GM15510 (cell line): ENCODE data around the gene RABGGTA.

Source experiments
- POLR2A ChIP-seq: IDR thresholded peaks from 3 replicates; pipeline ENCODE4 v1.6.1; 2011; ENCODE audit warnings: borderline replicate concordance; ENCODE audit not compliant: insufficient read length; ENCODE audit errors: extremely low read depth

The RABGGTA gene

DNA sequence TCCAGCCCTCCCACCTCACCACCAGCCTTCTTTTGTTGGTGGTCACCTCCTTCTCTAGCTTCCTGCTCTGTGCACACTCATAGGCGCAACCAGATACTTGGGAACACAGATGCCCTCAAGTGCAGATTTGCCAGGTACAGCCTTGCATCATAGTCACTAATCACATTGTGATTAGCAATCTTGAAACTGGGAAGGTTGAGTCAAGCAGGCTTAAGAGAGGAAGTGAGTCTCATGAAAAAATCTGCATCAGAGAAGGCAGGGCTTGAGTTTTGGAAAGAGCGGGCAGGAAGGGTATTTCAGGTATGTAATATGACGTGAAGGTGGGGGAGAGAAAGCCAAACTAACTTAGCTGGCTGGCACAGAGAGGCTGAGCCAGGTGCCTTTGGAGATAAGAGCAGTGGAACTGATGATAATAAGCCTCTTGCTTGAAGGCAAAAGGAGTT, 2.7 kb upstream of the RABGGTA start:
- no peak for TF ChIP-seq POLR2A

DNA sequence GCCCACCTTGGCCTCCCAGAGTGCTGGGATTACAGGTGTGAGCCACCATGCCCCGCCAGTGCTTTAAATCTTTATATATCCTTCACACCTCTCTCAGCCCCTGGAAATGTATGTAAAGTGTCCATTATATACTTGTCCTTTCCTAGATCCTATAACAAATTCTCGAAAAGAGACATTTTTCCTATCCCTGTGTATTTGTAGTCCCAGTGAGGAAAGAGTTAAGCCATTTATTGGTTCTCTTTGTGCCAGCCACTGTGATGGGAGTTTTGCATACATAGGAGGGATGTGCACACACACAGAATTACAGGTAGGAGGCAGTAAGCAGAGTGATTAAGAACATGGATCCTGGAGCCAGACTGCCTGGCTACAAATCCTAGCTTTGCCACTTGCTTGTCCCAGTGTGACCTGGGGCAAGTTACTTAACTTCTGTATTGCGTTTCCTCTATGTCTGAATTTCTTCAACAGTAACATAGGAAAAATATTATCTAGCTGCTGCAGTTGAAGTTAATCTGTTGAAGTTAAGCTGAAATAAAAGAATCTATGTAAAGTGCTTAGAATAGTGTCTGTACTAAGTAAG, 2.1 kb upstream of the RABGGTA start:
- TF ChIP-seq POLR2A, result no peak

DNA sequence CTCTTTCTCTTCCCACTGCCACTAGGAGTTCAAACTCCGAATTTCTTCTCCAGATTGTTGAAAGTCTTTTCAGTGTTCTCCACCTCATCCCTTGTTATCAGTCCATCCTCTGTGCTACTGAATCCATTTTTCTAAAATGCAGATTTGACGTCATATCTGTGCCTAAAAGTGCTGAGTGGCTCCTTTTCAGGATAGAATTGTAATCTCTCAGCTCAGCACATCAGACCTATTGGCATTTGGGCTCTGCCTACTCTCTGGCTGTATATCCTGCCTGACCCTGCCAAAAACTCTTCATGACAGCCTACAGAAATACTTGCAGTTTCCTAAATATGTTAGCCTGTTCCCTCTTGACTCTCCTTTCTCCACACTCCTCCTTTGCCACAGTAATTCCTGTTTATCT, 1.1 kb upstream of the RABGGTA start:
- TF ChIP-seq POLR2A, result no peak

DNA sequence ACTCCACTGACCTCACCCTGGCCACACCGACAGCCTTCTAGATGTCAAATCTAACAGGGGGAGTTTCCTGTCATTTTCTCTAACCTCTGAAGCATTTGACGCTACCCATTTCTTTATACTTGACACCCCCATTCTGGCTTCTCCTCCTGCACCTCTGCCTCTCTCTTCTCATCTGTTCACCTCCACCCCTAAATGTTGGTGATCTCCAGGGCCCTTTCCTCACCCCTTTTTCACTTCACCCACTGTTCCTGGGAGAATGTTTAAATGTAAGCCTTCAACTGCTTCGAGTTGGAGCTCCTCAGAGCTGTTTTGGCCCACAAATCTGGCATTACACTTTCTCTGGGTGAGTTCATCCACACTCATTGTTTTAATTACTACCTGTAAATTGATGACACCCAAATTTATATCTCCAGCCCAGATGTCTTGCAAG, 452 bp upstream of the RABGGTA start:
- TF ChIP-seq POLR2A, result no peak

DNA sequence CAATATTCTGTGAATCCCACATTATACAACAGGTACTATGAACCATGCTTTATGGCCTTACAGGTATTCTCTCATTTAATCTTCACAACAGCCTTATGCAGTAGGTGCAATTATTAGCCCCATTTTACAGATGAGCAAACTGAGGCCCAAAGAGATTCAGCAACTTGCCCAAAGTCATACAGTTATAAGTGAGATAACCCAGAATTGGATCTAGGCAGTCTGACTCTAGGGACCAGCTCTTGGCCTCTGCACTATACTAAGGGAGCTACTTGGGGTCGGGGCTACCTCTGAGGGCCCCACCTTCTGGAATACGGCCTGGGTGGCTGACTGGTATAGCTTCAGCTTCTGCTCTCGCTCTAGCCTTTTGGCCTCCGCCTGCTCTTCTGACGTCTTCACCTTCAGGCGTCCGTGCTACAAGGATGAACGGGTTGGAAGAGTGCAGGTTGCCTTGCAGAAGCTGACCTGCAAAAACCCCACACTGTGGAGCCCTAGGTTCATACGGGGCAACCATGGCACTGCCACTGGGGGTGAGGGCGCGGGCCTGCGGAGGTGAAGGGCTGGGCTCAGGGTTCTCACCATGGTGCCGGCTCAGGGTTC, 762 bp downstream of the RABGGTA start:
- TF ChIP-seq POLR2A, result no peak

DNA sequence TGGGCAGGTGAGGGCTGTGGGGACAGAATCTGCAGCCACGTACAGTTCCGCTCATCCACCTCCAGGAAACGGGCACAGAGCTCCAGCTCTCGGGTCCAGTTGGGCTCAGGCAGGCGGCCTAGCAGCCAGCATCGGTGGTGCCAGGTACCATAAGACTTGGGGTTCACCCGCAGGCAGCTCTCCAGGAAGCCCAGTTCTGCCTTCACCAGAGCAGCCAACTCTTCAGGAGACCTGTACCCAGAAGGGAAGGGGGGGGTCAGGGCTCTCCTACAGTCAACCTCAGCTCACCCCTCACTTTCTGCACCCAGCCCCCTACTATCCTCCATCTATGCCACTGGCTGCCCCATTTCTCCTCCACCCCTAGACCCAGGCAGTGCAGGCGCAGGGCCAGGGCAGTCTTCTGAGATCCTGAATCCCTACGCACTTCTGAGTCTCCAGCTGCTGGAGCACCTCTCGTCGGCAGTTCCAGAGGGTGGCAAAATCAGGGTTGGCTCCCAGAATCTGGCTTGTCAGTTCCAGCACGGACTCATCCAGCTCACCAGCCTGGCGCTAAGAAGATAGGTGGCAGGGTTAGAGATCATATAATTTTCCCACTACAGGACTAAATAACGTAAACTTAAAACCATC, 1.4 kb downstream of the RABGGTA start:
- no peak for TF ChIP-seq POLR2A

DNA sequence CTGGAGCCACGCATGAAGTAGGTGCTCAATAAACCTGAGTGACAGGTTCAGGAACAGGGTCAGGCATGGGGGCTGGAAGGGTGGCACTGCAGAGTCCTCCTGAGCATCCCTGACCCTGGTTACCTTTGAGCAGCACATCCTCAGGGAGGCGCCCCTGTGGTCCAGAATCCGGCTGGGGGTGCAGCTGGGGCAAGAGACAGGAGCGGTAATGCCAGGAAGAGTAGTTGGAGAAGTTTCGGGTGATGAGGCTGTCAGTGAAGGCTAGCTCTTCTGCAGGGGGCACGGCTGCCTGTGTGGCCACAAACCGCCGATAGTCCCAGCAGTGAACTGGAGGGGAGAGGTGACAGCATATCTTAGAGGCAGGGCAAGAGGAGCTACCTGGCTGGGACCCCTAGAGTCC, 2.0 kb downstream of the RABGGTA start:
- no peak for TF ChIP-seq POLR2A

DNA sequence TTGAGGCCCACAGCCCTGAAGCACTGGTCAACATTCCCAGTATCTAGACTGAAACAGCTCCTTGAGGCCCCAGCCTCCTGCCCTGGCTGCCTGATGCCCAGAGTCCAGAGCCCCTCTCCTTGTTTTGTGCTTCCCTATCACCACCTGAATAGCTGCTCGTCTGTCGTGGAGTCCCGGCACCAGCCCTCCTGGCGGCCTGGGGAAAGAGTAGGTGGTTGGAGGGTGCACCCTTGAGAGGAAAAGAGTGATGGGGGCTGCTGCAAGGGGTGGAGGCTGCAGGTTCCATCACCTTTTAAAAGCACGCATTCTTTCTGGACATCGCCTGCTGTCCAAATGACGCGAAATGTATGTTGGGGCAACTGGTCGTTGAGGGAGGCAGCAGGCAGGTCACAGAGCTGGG, 3.2 kb downstream of the RABGGTA start:
- TF ChIP-seq POLR2A, result no peak

DNA sequence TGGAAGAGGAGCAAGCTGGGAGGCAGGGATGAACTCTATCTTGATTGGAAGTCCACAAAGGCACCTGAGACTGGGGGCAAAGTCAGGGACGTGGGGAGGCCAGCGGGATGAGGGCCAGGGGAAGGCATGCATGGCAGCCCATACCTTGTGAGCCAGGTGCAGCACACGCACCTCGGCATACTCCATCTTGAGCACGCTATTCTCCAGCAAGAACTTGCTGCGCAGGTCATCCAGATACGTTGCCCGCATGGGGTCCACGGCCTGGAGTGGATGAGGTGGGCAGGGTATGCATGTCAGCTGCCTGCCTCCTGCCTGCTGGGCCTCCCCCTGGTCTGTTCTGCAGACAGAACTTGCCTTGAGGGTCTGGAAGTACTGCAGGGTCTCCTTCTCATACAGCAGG, 3.9 kb downstream of the RABGGTA start:
- TF ChIP-seq POLR2A, result no peak

DNA sequence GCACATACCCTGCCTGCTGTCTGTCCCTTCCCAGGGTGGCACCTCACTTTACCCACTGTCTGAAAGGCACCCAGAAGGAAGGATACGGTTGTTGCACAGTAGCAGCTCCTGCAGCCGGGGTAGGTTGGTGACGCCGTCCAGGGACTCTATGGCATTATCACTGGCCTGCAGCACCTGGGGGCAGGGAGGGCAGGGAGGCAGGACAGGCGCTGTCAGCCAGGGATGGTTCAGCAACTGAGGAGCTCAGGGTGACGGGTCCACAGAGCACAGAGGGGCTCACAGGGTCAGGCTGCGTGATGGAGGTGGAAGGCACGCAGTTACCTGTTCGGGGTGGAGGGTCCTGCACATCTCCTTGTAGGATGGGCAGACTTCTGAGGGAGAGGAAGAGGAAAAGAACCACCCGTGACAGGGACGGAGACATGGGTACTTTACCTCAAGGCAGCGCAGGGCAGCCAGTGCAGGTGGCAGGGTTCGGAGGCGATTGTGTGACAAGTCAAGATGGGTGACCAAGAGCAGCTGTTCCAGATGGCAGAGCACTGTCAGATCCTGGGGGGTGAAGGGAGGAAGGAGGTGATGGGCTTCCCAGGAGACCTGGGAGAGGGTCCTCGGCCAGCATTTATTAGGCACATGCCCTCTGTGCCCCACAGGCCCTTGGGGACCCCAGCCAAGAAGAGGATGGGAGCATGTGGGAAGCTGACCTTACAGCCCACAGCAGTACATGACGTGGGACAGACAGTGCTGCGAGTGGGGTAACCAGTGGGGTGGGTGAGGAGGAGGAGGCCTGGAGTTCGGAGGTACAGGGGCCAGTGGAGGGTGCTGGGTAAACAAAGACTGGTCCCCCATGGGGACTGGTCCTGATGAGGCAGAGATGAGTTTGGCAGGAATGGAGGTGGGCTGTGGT, 4.8 kb downstream of the RABGGTA start:
- TF ChIP-seq POLR2A, result no peak

DNA sequence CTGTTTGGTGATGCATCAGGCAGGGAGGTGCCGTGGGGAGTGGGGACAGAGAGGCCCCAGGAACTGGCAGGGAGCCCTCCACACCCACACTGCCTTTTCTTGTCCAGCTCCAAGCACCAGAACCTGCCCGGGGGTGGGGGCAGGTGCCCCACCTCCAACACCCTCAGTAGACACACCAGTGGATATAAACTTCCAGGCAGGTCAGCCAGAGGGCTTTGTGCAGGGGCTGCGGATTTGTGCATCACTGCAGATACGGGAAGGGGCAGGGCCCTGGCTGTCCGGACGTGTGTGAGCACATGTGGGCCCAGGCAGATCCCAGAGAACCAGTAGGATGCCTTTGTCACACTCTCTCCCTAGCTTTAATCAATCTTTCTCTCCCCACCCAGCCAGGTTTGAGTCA, 7.1 kb downstream of the RABGGTA start:
- no peak for TF ChIP-seq POLR2A

DNA sequence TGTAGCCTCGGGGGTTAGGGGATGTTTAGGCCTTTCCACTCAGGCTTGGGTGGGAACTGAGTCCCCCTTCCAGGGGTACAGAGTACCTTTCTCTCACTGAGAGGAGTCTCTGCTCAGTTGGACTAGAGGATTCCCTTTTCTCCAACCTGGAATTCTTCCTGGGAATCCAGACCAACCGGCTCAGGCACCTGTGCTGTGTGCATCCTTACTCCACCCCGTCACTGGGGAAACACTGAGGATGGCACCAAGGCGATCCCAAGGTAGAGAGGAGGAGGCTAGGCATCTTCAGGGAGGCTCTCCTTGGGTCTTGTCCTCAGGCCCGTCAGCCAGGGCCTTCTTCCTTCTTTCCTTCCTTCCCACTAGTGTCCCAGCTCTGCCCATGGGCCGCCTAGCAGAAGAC, 7.5 kb downstream of the RABGGTA start:
- no peak for TF ChIP-seq POLR2A

DNA sequence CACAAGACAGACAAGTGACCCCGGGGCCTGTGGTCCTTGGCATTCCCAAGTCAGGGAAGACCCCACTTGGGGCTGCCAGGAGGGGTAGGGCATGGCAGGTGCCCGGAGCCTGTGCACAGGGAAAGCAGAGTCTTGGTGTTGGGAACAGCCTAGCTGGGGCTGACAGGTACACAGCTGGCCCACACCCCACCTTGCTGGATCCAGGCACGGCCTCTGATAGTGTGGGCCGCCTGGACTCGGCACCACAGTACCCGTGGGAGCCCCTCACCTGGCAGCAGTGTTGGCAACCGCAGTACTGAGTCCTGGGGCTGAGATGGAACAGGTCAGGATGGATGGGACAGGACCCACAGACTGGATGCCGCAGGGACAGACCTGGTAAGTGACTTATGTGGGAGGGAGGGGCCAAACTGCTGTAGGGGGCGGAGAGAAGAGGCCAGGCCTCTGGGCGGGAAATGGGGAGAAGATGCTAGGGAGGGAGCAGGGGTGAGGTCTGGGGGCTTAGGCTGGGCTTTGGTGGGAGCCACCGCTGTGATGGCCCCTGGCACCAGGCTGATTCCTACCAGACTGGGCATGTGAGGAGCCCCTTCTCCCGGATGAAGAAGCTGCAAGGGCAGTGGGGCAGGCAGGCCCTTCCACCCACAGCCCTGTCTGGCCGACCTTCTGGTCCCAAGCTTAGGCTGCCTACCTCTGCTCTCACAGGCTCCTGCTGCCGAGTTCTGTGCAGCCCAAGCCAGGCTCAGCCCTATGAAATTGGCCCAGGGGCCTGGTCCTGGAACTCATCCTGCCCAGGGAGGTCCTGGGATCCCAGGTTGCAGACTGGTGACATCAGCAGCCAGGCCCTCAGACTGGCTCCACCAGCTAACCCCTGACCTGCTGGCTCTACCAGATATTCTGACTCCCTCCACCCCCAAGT, 8.3 kb downstream of the RABGGTA start, which contains the start of gene TGM1:
TGM1 (minus strand) TSS at position 357 of the 913 bp plus-strand sequence. CDS start 825 bp downstream, outside the sequence.
- no peak for TF ChIP-seq POLR2A

DNA sequence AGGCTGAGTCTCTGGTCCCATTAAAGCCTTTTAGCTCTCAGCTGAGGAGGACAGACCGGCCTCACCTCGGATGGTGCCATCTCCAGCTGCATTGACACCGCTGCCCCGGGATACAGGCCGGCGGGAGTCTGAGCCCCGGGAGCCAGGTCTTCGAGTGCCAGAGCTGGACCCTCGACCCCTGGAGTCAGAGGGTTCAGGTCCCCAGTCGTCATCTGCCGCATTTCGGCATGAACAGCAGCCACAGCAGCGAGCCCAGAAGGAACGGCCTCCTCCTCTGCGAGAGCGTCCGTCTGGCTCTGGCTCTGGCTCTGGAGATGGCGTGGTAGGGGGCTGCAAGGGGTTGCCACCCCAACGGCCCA, 9.4 kb downstream of the RABGGTA start:
- no peak for TF ChIP-seq POLR2A
